Testis (tissue), 3 donors: Measurements from ENCODE around the gene ARHGEF28. TPM values are rescaled to one million over a fixed set of nuclear protein-coding genes. Genes with fewer than 3 reads are reported as not detected.

Experiments
- DNase-seq: peaks from one replicate; pipeline ENCODE4 v3.0.0-alpha.2; 2019
- H3K27ac ChIP-seq, 2 donors: fragments of 200-600 bp; sonication (generic); one replicate each; pipeline ENCODE4 v1.5.1; 2019
- H3K27me3 ChIP-seq: fragments of 200-600 bp; sonication (generic); one replicate; pipeline ENCODE4 v1.5.1; 2019
- H3K36me3 ChIP-seq: fragments of 200-600 bp; sonication (generic); one replicate; pipeline ENCODE4 v1.5.1; 2017; ENCODE audit warnings: low read depth; ENCODE audit errors: missing control alignments
- H3K4me1 ChIP-seq: fragments of 200-600 bp; sonication (generic); one replicate; pipeline ENCODE4 v1.5.1; 2019
- H3K4me3 ChIP-seq, 2 donors: fragments of 200-600 bp; sonication (generic); one replicate each; pipeline ENCODE4 v1.5.1; 2017 to 2019
- H3K9me3 ChIP-seq: fragments of 200-600 bp; sonication (generic); one replicate; pipeline ENCODE4 v1.5.1; 2017
- POLR2A ChIP-seq: fragments of 450-650 bp; IDR thresholded peaks from one replicate; pipeline ENCODE4 v1.6.1; 2017; ENCODE audit warnings: antibody characterized with exemption, mild to moderate bottlenecking, moderate library complexity
- WGBS, 2 donors: methylation state at CpG; one replicate each; pipeline ENCODE4 v1.1.5; 2018; 5-methylcytosine and 5-hydroxymethylcytosine counted together
- intact Hi-C: fragments of 100-400 bp; cut with DNase I; formaldehyde crosslinking; loops from one replicate; pipeline ENCODE4 v1.15.1; 2023; ENCODE audit warnings: low total_unique reads
- polyA plus RNA-seq: library from polyadenylated mRNA; stranded (reverse); fragments of 350-450 nt; fragmentation: Illumina TruSeq; extraction: RNeasy Lipid Tissue Mini Kit (QIAGEN cat#74804); gene quantifications from one replicate; pipeline ENCODE4 v1.2.3, GENCODE V29; 2014; ENCODE audit warnings: low read depth, low replicate concordance; ENCODE audit not compliant: insufficient read depth
- total RNA-seq, 2 donors: library from RNA; depleted of rRNA; stranded (reverse); fragments of >200 nt; gene quantifications; one replicate each; pipeline ENCODE4 v1.2.3, GENCODE V29; 2016
- TF ChIP-seq, protein P1 (sequence below), 3 experiments: fragments of 450-650 bp in 2 of 3; fragments of 200-600 bp in 1 of 3; sonication (generic) in 1 of 3; IDR thresholded peaks; one replicate each; pipeline ENCODE4 v1.5.1; 2016 to 2019; ENCODE audit warnings: antibody characterized with exemption in 3 of 3, mild to moderate bottlenecking in 2 of 3, moderate library complexity in 1 of 3

Gene ARHGEF28
- total and polyA plus RNA-seq, 3 donors from 2014 or later: 3.9 to 8.7 (median 8.0) TPM

- Histone ChIP-seq H3K27ac (no peak overlapping the region), H3K36me3 (no peaks in the 10 kb centered on the region), H3K4me1 (no peaks in the 10 kb centered on the region), H3K27me3 (no peaks in the 10 kb centered on the region), H3K4me3 (no peak overlapping the region), H3K9me3 (no peaks in the 10 kb centered on the region)
- TF ChIP-seq POLR2A: no peak
- TF ChIP-seq, protein P1, sequence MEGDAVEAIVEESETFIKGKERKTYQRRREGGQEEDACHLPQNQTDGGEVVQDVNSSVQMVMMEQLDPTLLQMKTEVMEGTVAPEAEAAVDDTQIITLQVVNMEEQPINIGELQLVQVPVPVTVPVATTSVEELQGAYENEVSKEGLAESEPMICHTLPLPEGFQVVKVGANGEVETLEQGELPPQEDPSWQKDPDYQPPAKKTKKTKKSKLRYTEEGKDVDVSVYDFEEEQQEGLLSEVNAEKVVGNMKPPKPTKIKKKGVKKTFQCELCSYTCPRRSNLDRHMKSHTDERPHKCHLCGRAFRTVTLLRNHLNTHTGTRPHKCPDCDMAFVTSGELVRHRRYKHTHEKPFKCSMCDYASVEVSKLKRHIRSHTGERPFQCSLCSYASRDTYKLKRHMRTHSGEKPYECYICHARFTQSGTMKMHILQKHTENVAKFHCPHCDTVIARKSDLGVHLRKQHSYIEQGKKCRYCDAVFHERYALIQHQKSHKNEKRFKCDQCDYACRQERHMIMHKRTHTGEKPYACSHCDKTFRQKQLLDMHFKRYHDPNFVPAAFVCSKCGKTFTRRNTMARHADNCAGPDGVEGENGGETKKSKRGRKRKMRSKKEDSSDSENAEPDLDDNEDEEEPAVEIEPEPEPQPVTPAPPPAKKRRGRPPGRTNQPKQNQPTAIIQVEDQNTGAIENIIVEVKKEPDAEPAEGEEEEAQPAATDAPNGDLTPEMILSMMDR (IDR thresholded peaks at IDR 0.05): no peak
- WGBS, 2 donors: 81 to 84% methylated on average over 4 of the region's 4 CpGs
- intact Hi-C loops: no loop called here
- DNase-seq: no peak
These were observed 6.2 kb upstream of the ARHGEF28 start for GRCh38 chr5:73619606-73620333.

GRCh38 chr5:73620334-73620687 is 5.7 kb upstream of the ARHGEF28 start:
- DNase-seq: no peak
- TF ChIP-seq, protein P1 (IDR thresholded peaks at IDR 0.05): no peak
- no peak for TF ChIP-seq POLR2A
- H3K4me3 ChIP-seq: no peak overlapping the region
- 91% methylated on average over 1 of the region's 1 CpG for WGBS, 2 donors
- H3K27me3 ChIP-seq: no peaks in the 10 kb centered on the region
- H3K9me3 ChIP-seq: no peaks in the 10 kb centered on the region
- H3K27ac ChIP-seq: no peak overlapping the region
- no peaks in the 10 kb centered on the region for H3K4me1 ChIP-seq
- intact Hi-C loops: no loop called here
- H3K36me3 ChIP-seq: no peaks in the 10 kb centered on the region

DNA sequence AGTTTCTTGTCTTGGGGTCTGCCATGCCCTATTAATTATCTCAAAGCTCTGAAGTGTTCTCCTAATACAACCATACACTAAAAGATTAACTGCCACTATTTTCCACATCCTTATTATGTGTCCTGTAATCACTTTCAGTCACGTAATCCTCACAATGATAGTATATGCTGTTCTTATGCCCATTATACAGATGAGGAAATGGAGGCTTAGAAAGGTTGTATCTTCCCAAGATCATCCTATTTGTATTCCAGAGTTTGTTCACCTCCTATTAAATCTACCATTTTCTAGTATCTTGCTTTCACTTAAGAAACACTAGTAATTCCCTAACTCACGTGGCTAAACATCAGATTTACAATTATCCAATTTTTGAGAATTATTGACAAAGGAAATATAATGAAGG is 2.9 kb upstream of the ARHGEF28 start:
- H3K4me3 ChIP-seq: no peak overlapping the region
- 92 to 98% methylated on average over 2 of the region's 2 CpGs for WGBS, 2 donors
- intact Hi-C loops: no loop called here

GRCh38 chr5:73623901-73624404 is 2.0 kb upstream of the ARHGEF28 start:
- Histone ChIP-seq H3K36me3 (no peaks in the 10 kb centered on the region), H3K27me3 (no peaks in the 10 kb centered on the region), H3K9me3 (no peaks in the 10 kb centered on the region), H3K27ac (no peak overlapping the region), H3K4me3 (no peak overlapping the region), H3K4me1 (no peaks in the 10 kb centered on the region)
- TF ChIP-seq, protein P1 (IDR thresholded peaks at IDR 0.05): no peak
- no peak for TF ChIP-seq POLR2A
- 78 to 84% methylated on average over 2 of the region's 2 CpGs for WGBS, 2 donors
- intact Hi-C loops: no loop called here
- no peak for DNase-seq

More for the DNA sequence above, 2.9 kb upstream of the ARHGEF28 start:
- H3K4me1 ChIP-seq: no peaks in the 10 kb centered on the region
- H3K36me3 ChIP-seq: no peaks in the 10 kb centered on the region
- no peak overlapping the region for H3K27ac ChIP-seq
- no peaks in the 10 kb centered on the region for H3K27me3 ChIP-seq
- DNase-seq: no peak
- TF ChIP-seq, protein P1 (IDR thresholded peaks at IDR 0.05): no peak
- TF ChIP-seq POLR2A: no peak
- no peaks in the 10 kb centered on the region for H3K9me3 ChIP-seq

DNA sequence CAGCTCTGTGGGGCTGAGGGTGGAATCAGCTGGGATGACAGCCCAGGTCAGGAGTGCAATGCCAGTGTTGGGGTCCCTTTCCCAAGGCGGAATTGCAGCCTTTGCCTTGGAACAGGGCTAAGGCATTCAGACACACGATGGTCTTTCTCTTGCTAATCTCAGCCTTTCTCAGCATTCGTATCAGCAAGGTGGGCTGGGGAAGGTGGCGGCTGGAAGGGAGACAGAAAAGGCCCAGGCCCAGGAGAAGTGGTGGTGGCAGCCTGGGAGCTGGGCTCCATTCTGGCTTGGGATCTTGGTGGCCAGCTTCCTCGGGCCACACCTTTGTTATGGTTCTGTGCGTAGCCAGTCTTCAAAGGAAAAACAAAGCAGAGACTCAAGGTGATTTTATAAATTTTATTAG is 1.1 kb upstream of the ARHGEF28 start:
- DNase-seq: no peak
- no peaks in the 10 kb centered on the region for H3K4me1 ChIP-seq
- no peak for TF ChIP-seq POLR2A
- TF ChIP-seq, protein P1 (IDR thresholded peaks at IDR 0.05): no peak
- intact Hi-C loops: no loop called here
- no peaks in the 10 kb centered on the region for H3K9me3 ChIP-seq
- no peaks in the 10 kb centered on the region for H3K36me3 ChIP-seq
- peak overlapping the region in 1 of 2 donors; percentile 60 for H3K27ac ChIP-seq
- 68 to 75% methylated on average over 6 of the region's 6 CpGs for WGBS, 2 donors
- H3K4me3 ChIP-seq: no peak overlapping the region
- H3K27me3 ChIP-seq: no peaks in the 10 kb centered on the region
